Activated T-helper 9 cell treated with anti-CD3 and anti-CD28 coated beads, Interleukin-2, amount 50 U/mL, for 16 hours (primary cell): ENCODE measurements around the gene CDPF1.

Experiments
- DNase-seq: peaks from one replicate; pipeline ENCODE4 v3.0.0-alpha.2; 2020; ENCODE audit warnings: low read depth

Gene CDPF1

DNA sequence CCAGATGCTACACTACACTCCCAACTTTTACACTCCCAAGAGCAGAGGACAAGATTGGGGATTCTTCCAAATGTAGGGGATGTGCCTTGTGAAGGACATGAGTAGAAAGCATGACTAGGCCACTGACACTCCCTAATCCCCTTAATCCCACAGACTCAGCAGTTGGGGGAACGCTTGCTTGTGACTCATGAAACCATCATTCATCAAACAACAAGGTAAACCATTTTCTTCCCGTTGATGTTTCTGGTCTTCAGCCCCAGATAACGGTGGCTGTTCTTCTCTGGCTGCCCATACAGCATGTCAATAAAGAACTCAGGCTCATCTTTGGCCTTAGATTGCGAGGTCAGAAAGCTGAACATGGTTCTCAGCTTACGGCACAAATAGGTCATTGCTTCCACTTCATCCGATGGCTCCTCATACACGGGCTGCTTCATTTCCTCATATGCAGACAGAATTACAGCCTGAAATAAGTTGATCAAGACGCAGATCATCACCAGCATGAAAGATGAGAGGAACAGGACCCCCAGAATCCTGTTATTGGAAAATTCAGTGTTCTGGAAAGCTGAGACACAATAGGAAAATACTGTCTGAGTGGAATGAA is 6.4 kb upstream of the CDPF1 start:
- DNase-seq: no peak

DNA sequence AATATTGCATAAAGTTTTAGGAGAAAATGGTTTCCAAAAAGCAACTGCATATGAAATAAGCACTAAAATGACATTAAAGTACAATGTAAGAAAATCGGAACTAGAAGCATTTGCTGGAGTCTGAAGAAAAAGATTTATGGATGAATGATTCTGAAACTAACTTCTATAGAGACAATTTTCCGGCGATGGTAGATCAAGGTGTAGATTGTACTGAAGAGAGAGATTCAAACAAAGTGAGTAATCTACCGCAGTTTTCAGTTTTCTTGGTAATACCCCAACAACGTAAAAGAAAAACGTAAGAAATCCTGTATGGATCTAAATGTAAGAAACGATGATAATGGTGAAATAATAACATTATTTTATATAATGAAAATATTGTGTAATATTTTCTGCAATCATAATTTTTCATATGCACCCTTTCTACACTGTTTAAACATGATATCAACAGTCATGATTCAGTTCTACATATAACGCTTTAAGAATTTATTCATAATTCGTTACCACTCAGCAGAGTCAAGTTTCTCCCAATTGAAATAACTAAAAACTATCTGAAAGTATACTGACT is 1.8 kb upstream of the CDPF1 start:
- no peak for DNase-seq

DNA sequence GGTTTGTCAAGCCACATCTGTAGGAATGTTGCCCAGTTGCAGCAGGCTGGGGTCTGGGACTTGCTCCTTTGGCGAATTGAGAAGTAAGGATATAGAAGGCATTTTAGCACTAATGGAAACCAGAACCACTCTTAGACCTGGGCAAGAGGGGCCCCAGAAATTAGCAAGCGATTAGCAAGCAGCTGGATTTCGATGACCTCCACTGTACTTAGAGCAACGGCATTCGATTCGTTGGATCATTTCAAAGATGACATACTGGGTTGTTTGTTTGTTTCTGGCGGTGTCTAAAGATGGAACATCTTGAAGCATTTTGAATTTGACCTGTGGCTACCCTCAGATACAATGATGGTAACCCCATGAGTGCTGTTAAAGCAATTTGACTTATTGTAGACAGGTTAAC is 1.2 kb upstream of the CDPF1 start:
- DNase-seq: no peak

DNA sequence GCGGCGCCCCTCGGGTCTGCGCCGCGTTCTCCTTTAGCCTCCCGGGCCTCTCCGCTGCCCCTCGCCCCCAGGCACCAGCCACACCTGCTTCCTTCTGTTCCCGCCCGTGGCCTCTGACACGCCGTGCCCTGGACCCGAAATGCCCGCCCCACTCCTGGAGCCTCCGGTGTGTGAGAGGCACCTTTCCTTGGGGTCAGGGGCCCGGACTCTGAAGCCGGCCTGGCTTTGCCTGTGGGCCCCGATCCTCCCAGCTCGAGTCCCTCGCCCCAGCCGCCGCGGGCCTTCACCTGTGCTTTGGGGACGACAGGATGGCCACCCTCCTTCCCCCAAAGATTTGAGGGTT is 661 bp upstream of the CDPF1 start:
- DNase-seq: no peak

DNA sequence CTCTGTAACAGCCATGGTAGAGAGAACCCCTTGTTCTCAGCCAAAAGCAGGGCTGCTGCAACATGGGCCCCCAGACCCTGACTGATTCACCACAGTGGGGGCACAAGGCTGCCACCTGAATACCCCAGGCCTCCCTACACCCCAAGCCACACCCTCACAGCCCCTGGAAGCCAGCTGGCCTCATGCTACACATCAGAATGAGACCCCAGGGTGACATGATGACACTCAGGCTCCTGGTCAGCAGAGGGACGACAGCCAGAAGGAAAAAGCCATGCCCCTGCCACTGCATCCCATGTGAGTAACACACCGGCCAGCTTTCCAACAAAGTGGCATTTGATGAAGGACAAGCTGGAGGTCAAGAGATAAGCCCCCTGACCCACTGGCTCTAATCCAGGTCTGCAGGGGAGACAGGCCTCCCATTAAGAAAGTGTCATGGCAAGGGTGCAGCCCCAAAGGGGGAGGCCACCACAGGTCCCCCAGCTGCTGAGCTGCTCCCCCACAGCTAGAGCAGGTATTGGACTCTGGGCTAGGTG is 2.6 kb downstream of the CDPF1 start:
- DNase-seq: no peak

DNA sequence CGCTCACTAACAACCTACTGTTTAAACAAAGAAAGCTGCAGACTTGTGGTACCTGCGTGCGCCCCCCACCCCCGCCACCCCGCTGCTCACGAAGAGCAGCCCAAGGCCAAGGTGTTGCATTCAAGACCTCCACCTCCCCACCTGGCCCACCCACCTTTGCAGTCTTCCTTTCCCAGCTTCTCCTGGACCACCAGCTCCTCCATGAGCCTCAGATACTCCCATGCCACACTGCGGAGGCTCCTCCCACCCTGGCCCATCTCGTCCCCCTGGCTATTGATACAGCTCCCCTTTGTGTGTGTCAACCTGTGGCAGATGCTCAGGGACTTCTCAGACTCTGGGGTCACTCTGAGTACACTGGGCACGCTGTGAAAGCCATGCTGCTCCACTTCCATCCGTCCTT is 3.9 kb downstream of the CDPF1 start:
- no peak for DNase-seq

DNA sequence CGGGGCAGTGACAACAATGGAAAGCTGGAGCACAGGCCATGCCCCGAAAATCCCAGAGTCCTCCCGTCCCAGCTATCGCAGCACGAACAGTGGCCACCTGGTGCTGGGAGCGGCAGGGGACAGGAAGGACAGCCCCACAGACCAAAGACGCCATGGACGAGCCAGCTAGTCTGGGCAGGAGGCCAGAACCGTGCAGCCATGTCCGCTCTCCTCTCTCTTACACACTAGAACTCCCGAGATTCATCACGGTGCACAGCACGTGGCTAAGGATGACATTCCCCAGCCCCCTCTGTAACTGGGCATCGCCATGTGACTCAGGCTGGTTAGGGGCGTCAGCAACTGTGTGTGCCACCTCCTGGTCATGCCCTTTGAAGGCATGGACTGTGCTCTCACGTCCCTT is 4.6 kb downstream of the CDPF1 start:
- no peak for DNase-seq

DNA sequence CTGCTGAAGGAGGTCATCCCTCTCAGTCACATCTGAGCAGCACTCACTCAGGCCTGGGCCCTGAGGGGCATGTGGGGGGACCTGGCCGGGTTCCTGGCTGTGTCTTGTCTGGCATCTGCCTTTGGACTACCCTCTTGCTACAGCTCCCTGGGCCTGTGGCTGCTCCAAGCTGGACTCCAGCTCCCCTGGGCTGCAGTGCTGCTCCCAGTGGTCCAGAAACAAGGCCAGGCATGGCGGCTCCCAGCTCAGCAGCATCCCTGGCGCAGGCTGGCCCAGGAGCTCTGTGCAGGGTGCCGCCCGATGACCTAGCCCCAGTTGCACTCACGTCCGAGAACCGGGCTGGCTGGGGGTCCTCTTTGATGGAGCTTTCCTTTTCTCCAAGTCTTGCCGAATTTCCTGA is 5.3 kb downstream of the CDPF1 start:
- no peak for DNase-seq

DNA sequence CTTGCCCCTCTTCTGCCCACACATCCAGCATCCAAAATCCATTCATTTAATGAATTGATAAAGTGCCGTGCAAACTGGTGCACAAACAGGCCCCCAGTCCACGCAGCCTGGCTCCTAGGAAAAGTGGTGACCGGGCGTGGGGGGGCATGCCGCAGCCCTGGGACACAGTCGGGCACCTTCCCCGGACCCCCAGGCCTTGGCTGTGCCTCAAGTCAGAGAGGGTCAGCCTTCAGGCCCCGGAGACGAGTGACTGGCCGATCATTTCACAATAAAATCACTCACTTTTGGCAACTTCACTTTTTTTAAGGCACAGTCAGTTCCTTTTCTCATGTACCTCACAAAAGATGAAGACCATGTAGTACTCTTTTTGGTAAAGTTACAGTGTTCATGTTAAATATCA is 8.0 kb downstream of the CDPF1 start:
- DNase-seq: no peak

DNA sequence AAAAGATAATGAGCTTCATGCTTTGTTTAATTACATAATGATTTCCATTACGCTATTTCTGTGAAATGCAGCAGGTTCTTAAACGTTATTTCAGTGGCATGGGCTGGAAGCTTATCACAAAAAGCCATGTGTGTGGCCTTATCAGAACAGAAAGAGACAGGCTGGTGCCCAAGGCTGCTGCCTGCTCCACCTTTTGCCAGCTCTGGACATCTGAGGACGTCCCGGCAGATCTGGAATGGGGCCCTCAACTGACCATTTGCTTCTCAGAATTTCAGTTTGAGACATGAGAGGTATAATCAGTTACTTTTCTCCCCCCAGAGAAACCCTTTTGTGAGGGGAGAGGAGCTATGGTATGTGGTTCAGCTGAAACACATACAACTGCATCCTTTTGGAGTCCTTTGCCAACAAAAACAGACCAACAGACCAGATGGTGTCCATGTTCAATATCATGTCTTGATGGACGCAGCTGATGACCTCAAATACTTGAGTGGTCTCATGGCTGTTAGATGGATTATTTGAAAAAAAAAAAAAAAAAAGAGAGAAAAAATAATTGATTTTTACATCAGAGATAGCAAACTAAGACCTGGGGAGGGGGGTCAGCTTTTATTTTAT is 8.6 kb downstream of the CDPF1 start:
- no peak for DNase-seq

DNA sequence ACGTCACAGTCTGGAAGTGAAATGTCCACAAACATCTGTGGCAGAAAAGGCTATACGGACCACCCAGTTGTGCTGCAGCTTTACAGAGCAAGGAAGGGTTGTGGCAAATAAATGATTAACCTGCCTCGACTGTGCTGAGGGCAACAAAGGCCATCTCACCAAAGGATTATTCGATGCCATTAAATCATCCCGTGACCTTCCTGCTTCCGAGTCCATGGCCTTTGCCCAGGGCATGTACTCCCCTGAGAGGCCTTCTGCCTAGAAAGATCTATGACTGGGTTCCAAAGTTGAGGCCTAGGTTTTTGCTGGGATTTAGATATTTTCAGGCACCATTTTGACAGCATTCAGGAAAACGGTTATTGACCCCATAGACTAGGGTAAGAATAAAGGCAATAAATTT is 9.2 kb downstream of the CDPF1 start:
- DNase-seq: no peak

DNA sequence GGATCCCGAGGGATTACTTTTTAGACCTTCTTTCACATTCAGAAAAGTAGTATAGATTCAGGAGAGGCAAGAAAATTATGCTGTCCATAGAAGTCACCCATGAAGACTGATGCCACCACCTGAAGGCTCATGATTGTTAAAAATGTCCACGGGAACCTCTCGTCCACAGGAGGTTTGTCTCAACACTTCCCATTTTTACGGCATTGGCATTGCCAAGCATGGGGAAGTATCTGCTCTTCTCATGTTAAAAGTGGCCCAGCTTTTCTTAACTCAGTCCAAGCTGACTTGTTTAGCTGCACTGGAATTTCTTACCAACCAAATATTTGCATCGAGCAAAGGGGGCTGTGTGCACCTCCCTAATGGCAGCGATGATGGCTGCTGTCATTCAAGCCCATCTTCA is 9.6 kb downstream of the CDPF1 start:
- no peak for DNase-seq

DNA sequence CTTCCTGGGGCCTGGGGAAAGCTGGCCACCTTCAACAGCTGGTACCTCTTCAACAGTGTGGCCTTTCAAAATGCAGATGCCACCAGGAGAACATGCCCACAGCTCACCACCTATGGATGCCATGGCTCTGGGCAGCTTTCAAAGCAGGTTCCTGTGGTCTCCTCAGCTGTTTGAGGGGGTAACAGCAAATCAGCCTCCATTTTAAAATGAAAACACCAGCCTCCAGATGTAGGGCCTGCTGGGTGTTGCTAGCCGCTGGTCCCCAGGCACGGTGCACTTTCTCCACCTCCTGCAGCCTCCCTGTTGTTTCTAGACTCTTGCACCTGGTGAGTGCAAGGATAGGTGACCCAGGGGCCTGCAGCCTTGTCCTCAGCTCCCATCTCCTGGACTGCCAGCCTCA is 10.0 kb downstream of the CDPF1 start:
- DNase-seq: no peak

DNA sequence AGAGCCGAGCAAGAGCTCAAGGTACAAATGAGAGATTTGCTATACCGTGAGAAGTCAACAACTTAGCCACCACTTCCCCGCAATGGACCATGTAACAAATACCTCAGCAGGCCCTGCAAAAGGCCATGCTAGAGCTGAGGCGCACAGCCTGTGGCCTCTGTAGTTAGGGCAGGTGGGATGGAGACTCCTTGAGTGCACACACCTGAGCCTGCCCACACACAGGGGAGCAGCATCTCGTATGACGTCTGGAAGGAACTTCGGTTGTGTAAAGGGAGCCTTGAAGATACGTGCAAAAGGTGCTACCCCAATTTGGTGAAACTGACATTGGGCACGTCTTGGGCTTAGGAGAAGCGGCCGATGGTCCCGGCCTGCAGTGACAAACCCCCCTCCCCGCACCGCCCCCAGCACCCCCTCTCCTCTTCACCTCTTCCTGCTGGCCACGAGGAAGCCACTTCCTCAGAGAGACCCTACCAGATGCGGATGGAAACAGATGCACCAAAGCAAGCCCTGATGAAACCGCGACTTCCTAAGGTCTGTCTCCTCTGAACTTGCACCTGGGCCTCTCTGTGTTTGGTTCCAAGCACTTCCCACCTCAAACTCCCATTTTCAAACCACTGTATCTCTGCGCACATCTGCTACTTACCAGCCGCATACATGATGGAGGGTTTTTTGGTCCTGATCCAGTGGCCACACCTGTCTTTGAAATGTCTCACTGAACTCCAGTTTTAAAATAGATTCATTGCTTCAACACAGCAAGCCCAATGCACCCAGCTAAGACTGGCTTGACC is 10.6 kb downstream of the CDPF1 start:
- no peak for DNase-seq

DNA sequence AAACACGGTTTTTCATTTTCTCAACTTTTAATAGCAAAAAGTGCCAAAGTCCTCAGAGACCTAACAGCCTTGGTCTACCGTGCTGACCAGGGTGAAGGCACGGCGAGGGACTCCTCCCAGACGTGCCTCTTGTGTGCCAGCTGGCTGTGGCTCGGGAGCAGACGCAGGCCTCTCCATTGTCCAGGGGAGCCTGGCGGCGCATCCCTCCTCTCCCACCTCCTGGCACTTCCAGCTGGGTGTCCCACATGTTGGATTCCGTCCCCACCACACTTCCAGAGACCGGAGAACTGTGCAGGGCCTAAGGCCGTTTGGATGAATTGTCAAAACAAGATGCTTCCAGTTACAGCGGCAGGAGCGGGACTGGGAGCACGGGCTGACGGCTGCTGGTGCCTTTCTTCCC is 11.6 kb downstream of the CDPF1 start:
- DNase-seq: no peak

DNA sequence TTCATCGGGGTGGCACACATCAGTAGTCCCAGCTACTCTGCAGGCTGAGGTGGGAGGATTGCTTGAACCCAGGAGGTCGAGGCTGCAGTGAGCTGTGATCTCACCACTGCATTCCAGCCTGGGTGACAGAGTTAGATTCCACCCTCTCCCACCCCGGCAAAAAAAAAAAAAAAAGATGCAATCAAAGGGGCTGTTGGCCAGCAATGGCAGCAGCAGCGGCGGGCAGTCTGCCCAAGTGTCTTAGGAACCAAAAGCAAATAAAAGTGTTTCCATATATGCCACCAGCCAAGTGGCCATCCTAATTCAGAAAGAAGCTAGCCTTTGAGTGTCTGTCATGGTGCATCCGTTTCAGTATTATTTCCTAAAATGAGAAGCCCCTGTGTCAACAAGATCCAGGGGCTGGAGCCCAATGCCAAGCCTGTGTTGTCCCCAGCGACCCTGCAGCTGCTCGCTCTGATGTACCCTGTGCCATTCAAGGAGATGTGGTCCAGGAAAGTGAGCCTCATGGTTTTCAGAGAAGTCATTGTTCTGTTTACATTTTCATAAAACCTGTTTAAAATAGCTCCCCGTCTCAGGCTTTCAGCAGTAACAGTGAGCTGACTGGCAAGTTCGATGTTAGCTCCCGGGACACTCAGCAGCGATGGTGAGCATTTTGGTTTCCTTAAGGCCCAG is 12.5 kb downstream of the CDPF1 start:
- DNase-seq: no peak

DNA sequence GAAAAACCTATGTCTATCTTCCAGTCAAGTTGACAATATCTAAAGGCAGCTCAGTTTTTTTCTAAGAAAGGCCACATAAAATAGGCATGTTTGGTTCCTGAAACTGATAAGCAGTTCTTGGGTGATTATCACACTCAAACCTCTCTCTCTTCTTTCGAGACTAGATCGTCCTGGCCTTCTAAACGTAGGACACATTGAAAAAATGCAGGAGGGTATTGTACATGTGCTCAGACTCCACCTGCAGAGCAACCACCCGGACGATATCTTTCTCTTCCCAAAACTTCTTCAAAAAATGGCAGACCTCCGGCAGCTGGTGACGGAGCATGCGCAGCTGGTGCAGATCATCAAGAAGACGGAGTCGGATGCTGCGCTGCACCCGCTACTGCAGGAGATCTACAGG is 15.1 kb downstream of the CDPF1 start:
- DNase-seq: no peak

DNA sequence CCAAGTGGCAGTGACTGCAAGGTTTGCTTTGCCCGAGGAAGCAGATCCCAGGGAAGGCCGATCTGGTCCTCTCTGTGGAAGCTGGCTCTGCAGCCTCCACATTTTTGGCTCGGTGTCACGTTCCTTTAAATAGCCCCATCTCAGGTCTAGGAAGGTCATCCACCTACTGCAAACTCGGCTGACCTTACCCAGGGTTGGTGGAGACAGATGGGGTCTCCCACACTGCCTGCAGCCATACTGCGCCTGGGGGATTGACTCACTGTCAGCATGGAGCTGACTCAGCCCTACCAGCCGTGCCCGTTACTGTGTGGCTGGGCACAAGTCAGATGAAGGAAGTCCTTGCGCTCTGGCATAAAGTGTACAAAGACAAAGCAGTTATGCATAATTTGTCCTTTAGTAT is 16.9 kb downstream of the CDPF1 start:
- no peak for DNase-seq

DNA sequence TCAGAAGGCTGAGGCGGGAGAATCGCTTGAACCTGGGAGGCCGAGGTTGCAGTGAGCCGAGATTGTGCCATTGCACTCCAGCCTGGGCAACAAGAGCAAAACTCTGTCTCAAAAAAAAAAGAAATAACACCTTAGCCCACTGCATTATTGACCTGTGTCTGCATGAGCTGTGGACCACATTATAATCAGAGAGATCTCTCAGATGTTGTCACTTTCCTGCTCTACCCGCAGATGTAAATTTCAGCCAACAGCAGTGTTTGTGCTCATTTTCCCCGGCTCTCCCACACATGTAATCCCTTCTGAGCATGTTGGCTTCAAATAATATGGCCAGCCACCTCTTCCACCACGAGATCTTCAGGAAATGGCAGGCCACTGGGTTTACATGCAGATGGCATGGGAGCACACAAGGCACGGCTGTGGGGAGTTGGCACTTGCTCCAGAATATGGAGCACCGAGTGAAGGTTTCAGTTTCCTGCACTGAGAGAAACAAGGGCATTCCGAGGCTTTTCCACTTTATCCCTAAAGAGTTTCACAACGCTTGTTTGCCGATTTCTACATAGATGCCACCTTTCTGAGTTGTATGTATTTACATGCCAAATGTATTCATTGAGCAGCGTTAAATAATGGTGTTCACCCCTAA is 19.7 kb downstream of the CDPF1 start:
- DNase-seq: no peak

DNA sequence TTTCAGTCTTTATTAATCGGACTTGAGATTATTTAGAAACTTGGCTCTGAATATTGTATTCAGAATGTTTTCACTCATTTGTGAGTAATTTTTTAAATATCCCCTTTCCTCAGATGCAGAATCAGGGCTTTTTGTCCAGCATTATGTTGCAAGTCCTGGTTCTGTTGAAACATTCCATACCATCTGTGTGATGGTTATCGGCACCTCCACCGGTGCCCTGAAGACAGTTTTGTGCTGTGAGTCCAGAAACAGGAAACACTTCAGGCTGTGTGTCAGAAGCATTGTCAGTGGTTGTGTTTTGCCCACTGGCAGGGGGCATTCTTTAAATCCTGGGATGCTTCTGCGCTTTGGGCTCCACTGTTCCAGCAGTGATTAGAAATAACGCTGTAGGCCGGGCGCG is 20.4 kb downstream of the CDPF1 start:
- no peak for DNase-seq

DNA sequence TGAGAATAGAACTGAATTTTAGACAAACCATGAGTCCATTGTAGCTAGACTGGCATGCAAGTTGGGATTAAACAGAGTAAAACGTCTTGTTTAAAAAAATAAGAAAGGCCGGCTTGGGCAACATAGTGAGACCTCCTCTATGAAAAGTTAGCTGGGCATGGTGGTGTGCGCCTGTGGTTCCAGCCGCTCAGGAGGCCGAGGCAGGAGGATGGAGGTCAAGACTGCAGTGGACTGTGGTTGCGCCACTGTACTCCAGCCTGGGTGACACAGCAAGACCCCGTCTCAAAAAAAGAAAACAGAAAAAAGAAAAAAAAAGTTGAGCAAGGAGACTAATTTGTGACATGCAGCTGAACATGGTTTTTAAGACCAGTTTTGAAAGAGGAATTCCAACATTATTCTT is 23.5 kb downstream of the CDPF1 start:
- DNase-seq: no peak

DNA sequence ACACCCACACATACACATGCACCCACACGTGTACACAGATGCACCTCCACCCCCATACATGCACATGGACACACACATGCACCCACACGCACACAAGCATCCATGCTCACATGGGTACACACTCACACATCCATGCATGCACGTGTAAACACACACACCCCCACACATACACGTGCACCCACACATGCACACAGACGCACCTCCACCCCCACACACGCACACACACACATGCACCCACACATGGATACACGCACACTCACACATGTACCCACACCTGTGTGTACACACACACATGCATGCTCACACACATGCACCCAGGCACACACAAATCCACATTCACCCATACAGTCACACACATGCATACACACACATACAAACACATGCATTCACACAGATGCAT is 24.5 kb downstream of the CDPF1 start:
- no peak for DNase-seq
